ENCODE data around the gene TNS1.

TNS1 gene

GRCh38 chr2:217980036-217980435 is 22.8 kb downstream of the TNS1 start:
- no peak for DNase-seq (ENCODE audit: low read depth)

- no peak for DNase-seq (ENCODE audit: low read depth)
Measured at GRCh38 chr2:217979151-217979811, 23.5 kb downstream of the TNS1 start.

GRCh38 chr2:217978536-217979150 is 24.2 kb downstream of the TNS1 start:
- DNase-seq (ENCODE audit: low read depth), result no peak

- DNase-seq (ENCODE audit: low read depth), result no peak
Measured at GRCh38 chr2:217977840-217978535, 24.8 kb downstream of the TNS1 start.

- no peak for DNase-seq (ENCODE audit: low read depth)
Measured at GRCh38 chr2:217976301-217976700, 26.5 kb downstream of the TNS1 start.

- no peak for DNase-seq (ENCODE audit: low read depth)
Measured at GRCh38 chr2:217975626-217976025, 27.2 kb downstream of the TNS1 start.

- DNase-seq (ENCODE audit: low read depth), result no peak
Measured at GRCh38 chr2:217974389-217975005, 28.3 kb downstream of the TNS1 start.

GRCh38 chr2:217973008-217973787 is 29.6 kb downstream of the TNS1 start:
- DNase-seq (ENCODE audit: low read depth), result no peak

- DNase-seq (ENCODE audit: low read depth), result no peak
Measured at GRCh38 chr2:217972490-217972889, 30.3 kb downstream of the TNS1 start.

GRCh38 chr2:217972037-217972436 is 30.8 kb downstream of the TNS1 start:
- no peak for DNase-seq (ENCODE audit: low read depth)

- DNase-seq (ENCODE audit: low read depth), result no peak
Measured at GRCh38 chr2:217971166-217971565, 31.6 kb downstream of the TNS1 start.

GRCh38 chr2:217970206-217970605 is 32.6 kb downstream of the TNS1 start:
- DNase-seq (ENCODE audit: low read depth), result no peak

GRCh38 chr2:217969588-217969987 is 33.2 kb downstream of the TNS1 start:
- no peak for DNase-seq (ENCODE audit: low read depth)

GRCh38 chr2:217968023-217968422 is 34.8 kb downstream of the TNS1 start:
- DNase-seq (ENCODE audit: low read depth), result no peak

- no peak for DNase-seq (ENCODE audit: low read depth)
Measured at GRCh38 chr2:217966423-217967070, 36.2 kb downstream of the TNS1 start.

GRCh38 chr2:217964275-217965161 is 38.3 kb downstream of the TNS1 start:
- no peak for DNase-seq (ENCODE audit: low read depth)

GRCh38 chr2:217960351-217960750 is 42.4 kb downstream of the TNS1 start:
- no peak for DNase-seq (ENCODE audit: low read depth)

GRCh38 chr2:217959723-217960122 is 43.1 kb downstream of the TNS1 start:
- DNase-seq (ENCODE audit: low read depth), result no peak

GRCh38 chr2:217958884-217959225 is 43.9 kb downstream of the TNS1 start:
- no peak for DNase-seq (ENCODE audit: low read depth)

- DNase-seq (ENCODE audit: low read depth), result no peak
Measured at GRCh38 chr2:217958206-217958883, 44.5 kb downstream of the TNS1 start.
